ENCODE data around the gene NFIC. TPM values are rescaled to one million over a fixed set of nuclear protein-coding genes. Genes with fewer than 3 reads are reported as not detected.
"Not testable (repeated sequence)": the region's sequence is repeated elsewhere in the genome, so short reads cannot be mapped to it uniquely, and the experiment has no call there.

Gene NFIC
- polyA plus RNA-seq, 2 donors, result 15.4 to 48.1 TPM

DNA sequence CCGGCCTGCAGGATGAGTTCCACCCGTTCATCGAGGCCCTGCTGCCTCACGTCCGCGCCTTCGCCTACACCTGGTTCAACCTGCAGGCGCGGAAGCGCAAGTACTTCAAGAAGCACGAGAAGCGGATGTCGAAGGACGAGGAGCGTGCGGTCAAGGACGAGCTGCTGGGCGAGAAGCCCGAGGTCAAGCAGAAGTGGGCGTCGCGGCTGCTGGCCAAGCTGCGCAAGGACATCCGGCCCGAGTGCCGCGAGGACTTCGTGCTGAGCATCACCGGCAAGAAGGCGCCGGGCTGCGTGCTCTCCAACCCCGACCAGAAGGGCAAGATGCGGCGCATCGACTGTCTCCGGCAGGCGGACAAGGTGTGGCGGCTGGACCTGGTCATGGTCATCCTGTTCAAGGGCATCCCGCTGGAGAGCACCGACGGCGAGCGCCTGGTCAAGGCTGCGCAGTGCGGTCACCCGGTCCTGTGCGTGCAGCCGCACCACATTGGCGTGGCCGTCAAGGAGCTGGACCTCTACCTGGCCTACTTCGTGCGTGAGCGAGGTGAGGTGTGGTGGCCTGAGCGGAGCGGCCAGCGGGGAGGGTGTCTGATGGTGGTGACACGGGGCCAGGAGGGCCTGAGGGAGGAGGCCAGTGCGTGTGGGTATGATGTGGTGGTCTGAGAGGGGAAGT, 15.5 kb downstream of the NFIC start:
- WGBS, 2 donors, result 91 to 92% methylated on average over 59 of the region's 59 CpGs
- H3K27ac ChIP-seq (ENCODE audit: low read depth in 2 of 2, low read length in 1 of 2), result peak overlapping the region in 1 of 2 donors; percentile 88
- peaks cover 3 to 29% of the 10 kb centered on the region in 2 donors for H3K4me1 ChIP-seq (ENCODE audit: control insufficient read depth in 2 of 2, insufficient read depth in 2 of 2, low read length in 1 of 2)
- H3K9me3 ChIP-seq (ENCODE audit: control insufficient read depth in 2 of 2, insufficient read depth in 1 of 2, low read depth in 1 of 2, low read length in 1 of 2), result no peaks in the 10 kb centered on the region
- peaks cover 4 to 22% of the 10 kb centered on the region in 2 donors for H3K36me3 ChIP-seq (ENCODE audit: control insufficient read depth in 2 of 2, insufficient read depth in 2 of 2, low read length in 1 of 2)
- H3K4me3 ChIP-seq (ENCODE audit: low read depth in 1 of 2, low read length in 2 of 2), result no peak overlapping the region
- no peaks in the 10 kb centered on the region for H3K27me3 ChIP-seq (ENCODE audit: control insufficient read depth in 1 of 2, insufficient read depth in 2 of 2, low read length in 2 of 2)

- Histone ChIP-seq H3K36me3 (ENCODE audit: control insufficient read depth in 2 of 2, insufficient read depth in 2 of 2, low read length in 1 of 2) (peaks cover 4 to 22% of the 10 kb centered on the region in 2 donors), H3K9me3 (ENCODE audit: control insufficient read depth in 2 of 2, insufficient read depth in 1 of 2, low read depth in 1 of 2, low read length in 1 of 2) (no peaks in the 10 kb centered on the region), H3K27ac (ENCODE audit: low read depth in 2 of 2, low read length in 1 of 2) (peak overlapping the region; percentile 76 to 88), H3K4me1 (ENCODE audit: control insufficient read depth in 2 of 2, insufficient read depth in 2 of 2, low read length in 1 of 2) (peaks cover 6 to 33% of the 10 kb centered on the region in 2 donors), H3K27me3 (ENCODE audit: control insufficient read depth in 1 of 2, insufficient read depth in 2 of 2, low read length in 2 of 2) (no peaks in the 10 kb centered on the region), H3K4me3 (ENCODE audit: low read depth in 1 of 2, low read length in 2 of 2) (no peak overlapping the region)
- 81 to 85% methylated on average over 14 of the region's 14 CpGs for WGBS, 2 donors
Measured at GRCh38 chr19:3382460-3383100, 16.2 kb downstream of the NFIC start.

DNA sequence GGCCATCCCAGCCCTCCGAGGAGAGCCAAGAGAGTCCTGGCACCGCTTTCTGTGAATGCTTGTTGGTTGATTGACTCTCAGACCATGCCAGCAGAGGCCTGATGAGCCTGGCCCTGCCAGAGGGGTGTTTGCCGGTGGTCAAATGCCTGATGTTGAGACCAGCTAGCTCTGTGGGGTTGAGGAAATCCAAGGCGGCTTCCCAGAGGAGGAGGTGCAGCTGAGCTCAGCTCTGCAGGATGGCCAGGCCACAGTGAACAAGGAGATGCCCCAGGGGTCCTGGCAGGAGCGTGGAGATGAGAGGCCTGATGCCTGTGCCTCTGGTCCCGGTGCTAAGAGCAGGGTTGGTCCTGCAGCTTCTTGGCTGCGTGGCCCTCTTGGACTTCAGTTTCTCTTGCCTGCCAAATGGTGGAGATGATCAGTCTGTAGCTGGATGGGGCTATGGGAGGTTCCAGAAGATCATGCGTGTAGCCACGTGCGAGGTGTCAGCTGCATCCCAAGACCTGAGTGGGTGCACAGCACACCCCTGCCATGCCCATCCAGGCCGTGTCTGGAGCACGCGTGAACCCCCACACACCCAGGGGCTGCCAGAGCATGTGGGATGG, 16.8 kb downstream of the NFIC start:
- Histone ChIP-seq H3K27ac (ENCODE audit: low read depth in 2 of 2, low read length in 1 of 2) (peak overlapping the region; percentile 76 to 88), H3K4me3 (ENCODE audit: low read depth in 1 of 2, low read length in 2 of 2) (no peak overlapping the region), H3K36me3 (ENCODE audit: control insufficient read depth in 2 of 2, insufficient read depth in 2 of 2, low read length in 1 of 2) (peaks cover 4 to 22% of the 10 kb centered on the region in 2 donors), H3K9me3 (ENCODE audit: control insufficient read depth in 2 of 2, insufficient read depth in 1 of 2, low read depth in 1 of 2, low read length in 1 of 2) (no peaks in the 10 kb centered on the region), H3K4me1 (ENCODE audit: control insufficient read depth in 2 of 2, insufficient read depth in 2 of 2, low read length in 1 of 2) (peaks cover 10 to 37% of the 10 kb centered on the region in 2 donors), H3K27me3 (ENCODE audit: control insufficient read depth in 1 of 2, insufficient read depth in 2 of 2, low read length in 2 of 2) (no peaks in the 10 kb centered on the region)
- 44 to 52% methylated on average over 13 of the region's 13 CpGs for WGBS, 2 donors

DNA sequence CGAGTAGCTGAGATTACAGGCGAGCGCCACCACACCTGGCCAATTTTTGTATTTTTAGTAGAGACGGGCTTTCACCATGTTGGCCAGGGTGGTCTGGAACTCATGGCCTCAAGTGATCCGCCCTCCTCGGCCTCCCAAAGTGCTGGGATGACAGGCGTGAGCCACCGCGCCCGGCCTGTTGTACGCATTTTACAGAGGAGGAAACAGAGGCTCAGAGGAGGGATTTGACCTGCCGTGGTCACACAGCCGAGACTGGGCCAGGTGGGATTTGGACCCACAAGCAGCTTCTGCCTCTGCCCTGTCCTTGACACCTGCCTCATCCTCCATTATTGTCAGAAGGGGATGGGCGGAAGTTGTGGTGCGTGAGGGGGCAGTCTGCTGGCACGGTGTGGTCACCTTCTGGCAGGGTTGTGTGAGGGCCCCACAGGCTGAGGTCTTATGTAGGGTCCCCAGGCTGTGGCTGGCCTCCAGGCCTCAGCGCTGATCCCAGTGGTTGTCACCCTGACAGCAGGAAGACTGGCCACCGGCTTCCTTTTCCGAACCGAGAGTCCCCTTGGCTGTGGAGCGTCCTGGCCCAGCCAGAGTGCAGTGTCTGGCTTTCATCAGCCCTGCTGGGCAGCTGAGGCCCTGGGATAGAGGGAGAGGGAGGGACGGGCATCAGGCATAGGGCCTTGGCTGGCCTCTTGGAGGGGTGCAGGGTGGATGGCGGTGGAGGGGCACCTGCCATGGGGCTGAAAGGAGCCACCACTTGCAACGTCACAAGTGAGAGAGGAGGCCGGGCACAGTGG, 20.3 kb downstream of the NFIC start:
- Histone ChIP-seq H3K4me3 (ENCODE audit: low read depth in 1 of 2, low read length in 2 of 2) (no peak overlapping the region), H3K27ac (ENCODE audit: low read depth in 2 of 2, low read length in 1 of 2) (peak overlapping the region; percentile 78 to 94), H3K27me3 (ENCODE audit: control insufficient read depth in 1 of 2, insufficient read depth in 2 of 2, low read length in 2 of 2) (no peaks in the 10 kb centered on the region), H3K4me1 (ENCODE audit: control insufficient read depth in 2 of 2, insufficient read depth in 2 of 2, low read length in 1 of 2) (peaks cover 12 to 34% of the 10 kb centered on the region in 2 donors), H3K9me3 (ENCODE audit: control insufficient read depth in 2 of 2, insufficient read depth in 1 of 2, low read depth in 1 of 2, low read length in 1 of 2) (no peaks in the 10 kb centered on the region), H3K36me3 (ENCODE audit: control insufficient read depth in 2 of 2, insufficient read depth in 2 of 2, low read length in 1 of 2) (peaks cover 4 to 24% of the 10 kb centered on the region in 2 donors)
- WGBS, 2 donors, result 74% methylated on average over 25 of the region's 25 CpGs

- Histone ChIP-seq H3K4me3 (ENCODE audit: low read depth in 1 of 2, low read length in 2 of 2) (peak overlapping the region in 1 of 2 donors; percentile 11), H3K4me1 (ENCODE audit: control insufficient read depth in 2 of 2, insufficient read depth in 2 of 2, low read length in 1 of 2) (peaks cover 9 to 24% of the 10 kb centered on the region in 2 donors), H3K36me3 (ENCODE audit: control insufficient read depth in 2 of 2, insufficient read depth in 2 of 2, low read length in 1 of 2) (peaks cover 4 to 17% of the 10 kb centered on the region in 2 donors), H3K27ac (ENCODE audit: low read depth in 2 of 2, low read length in 1 of 2) (peak overlapping the region; percentile 78 to 95), H3K9me3 (ENCODE audit: control insufficient read depth in 2 of 2, insufficient read depth in 1 of 2, low read depth in 1 of 2, low read length in 1 of 2) (no peaks in the 10 kb centered on the region), H3K27me3 (ENCODE audit: control insufficient read depth in 1 of 2, insufficient read depth in 2 of 2, low read length in 2 of 2) (no peaks in the 10 kb centered on the region)
- 30 to 31% methylated on average over 38 to 42 of the region's 42 CpGs for WGBS, 2 donors
Measured at GRCh38 chr19:3387645-3388589, 21.5 kb downstream of the NFIC start.

DNA sequence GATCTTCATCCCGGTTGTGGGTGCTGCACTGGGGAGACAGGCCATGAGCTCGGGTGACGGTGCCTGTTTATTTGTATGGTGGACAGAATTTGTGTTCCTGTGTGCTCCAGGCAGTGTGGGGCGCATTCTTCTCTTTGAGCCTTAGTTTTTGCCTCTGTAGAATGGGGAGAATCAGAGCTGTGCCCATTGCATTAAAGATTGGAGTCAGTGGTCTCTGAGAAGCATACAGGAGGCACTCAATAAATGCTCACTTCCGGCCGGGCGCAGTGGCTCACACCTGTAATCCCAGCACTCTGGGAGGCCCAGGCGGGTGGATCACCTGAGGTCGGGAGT, 23.0 kb downstream of the NFIC start:
- peak overlapping the region; percentile 4 to 95 for H3K27ac ChIP-seq (ENCODE audit: low read depth in 2 of 2, low read length in 1 of 2)
- no peak overlapping the region for H3K4me3 ChIP-seq (ENCODE audit: low read depth in 1 of 2, low read length in 2 of 2)
- no peaks in the 10 kb centered on the region for H3K9me3 ChIP-seq (ENCODE audit: control insufficient read depth in 2 of 2, insufficient read depth in 1 of 2, low read depth in 1 of 2, low read length in 1 of 2)
- H3K4me1 ChIP-seq (ENCODE audit: control insufficient read depth in 2 of 2, insufficient read depth in 2 of 2, low read length in 1 of 2), result peaks cover 9 to 14% of the 10 kb centered on the region in 2 donors
- H3K27me3 ChIP-seq (ENCODE audit: control insufficient read depth in 1 of 2, insufficient read depth in 2 of 2, low read length in 2 of 2), result no peaks in the 10 kb centered on the region
- 78 to 85% methylated on average over 9 of the region's 9 CpGs for WGBS, 2 donors
- H3K36me3 ChIP-seq (ENCODE audit: control insufficient read depth in 2 of 2, insufficient read depth in 2 of 2, low read length in 1 of 2), result peaks cover 0 to 11% of the 10 kb centered on the region in 2 donors

DNA sequence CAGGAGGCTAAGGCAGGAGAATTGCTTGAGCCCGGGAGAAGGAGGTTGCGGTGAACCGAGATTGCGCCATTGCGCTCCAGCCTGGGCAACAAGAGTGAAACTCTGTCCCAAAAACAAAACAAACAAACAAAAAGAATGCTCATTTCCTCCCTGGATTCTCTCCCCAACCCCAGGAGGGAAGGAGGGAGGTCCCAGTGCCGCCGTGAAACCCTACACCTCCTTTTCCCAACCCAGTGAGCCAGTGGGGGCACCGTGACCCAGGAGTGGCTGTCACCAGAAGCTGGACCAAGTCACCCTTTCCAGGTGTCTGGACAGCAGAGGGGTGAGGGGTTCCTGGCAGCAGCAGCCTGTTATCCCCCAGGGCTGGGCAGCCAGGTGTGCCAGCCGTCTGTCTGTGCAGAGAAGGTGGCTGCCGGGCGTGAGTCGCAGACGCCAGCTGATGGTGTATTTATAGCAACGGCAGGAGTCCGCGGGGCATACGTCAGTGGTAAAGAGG, 23.5 kb downstream of the NFIC start:
- Histone ChIP-seq H3K4me3 (ENCODE audit: low read depth in 1 of 2, low read length in 2 of 2) (no peak overlapping the region), H3K4me1 (ENCODE audit: control insufficient read depth in 2 of 2, insufficient read depth in 2 of 2, low read length in 1 of 2) (peaks cover 12 to 14% of the 10 kb centered on the region in 2 donors), H3K36me3 (ENCODE audit: control insufficient read depth in 2 of 2, insufficient read depth in 2 of 2, low read length in 1 of 2) (peaks cover 0 to 13% of the 10 kb centered on the region in 2 donors), H3K27ac (ENCODE audit: low read depth in 2 of 2, low read length in 1 of 2) (peak overlapping the region; percentile 72 to 83), H3K27me3 (ENCODE audit: control insufficient read depth in 1 of 2, insufficient read depth in 2 of 2, low read length in 2 of 2) (no peaks in the 10 kb centered on the region), H3K9me3 (ENCODE audit: control insufficient read depth in 2 of 2, insufficient read depth in 1 of 2, low read depth in 1 of 2, low read length in 1 of 2) (no peaks in the 10 kb centered on the region)
- WGBS, 2 donors, result 39 to 43% methylated on average over 17 of the region's 17 CpGs

- peaks cover 10 to 12% of the 10 kb centered on the region in 2 donors for H3K4me1 ChIP-seq (ENCODE audit: control insufficient read depth in 2 of 2, insufficient read depth in 2 of 2, low read length in 1 of 2)
- not testable (repeated sequence) for H3K9me3 ChIP-seq (ENCODE audit: control insufficient read depth in 2 of 2, insufficient read depth in 1 of 2, low read depth in 1 of 2, low read length in 1 of 2); H3K4me3 ChIP-seq (ENCODE audit: low read depth in 1 of 2, low read length in 2 of 2); H3K27ac ChIP-seq (ENCODE audit: low read depth in 2 of 2, low read length in 1 of 2); H3K27me3 ChIP-seq (ENCODE audit: control insufficient read depth in 1 of 2, insufficient read depth in 2 of 2, low read length in 2 of 2)
- WGBS, 2 donors, result 81 to 85% methylated on average over 9 of the region's 9 CpGs
- peaks cover 0 to 13% of the 10 kb centered on the region in 2 donors for H3K36me3 ChIP-seq (ENCODE audit: control insufficient read depth in 2 of 2, insufficient read depth in 2 of 2, low read length in 1 of 2)
Measured at GRCh38 chr19:3391911-3392310, 25.5 kb downstream of the NFIC start.
